ENCODE data around the gene UBE2D3.
"Not testable (repeated sequence)": the region's sequence is repeated elsewhere in the genome, so short reads cannot be mapped to it uniquely, and the experiment has no call there.

Gene UBE2D3

DNA sequence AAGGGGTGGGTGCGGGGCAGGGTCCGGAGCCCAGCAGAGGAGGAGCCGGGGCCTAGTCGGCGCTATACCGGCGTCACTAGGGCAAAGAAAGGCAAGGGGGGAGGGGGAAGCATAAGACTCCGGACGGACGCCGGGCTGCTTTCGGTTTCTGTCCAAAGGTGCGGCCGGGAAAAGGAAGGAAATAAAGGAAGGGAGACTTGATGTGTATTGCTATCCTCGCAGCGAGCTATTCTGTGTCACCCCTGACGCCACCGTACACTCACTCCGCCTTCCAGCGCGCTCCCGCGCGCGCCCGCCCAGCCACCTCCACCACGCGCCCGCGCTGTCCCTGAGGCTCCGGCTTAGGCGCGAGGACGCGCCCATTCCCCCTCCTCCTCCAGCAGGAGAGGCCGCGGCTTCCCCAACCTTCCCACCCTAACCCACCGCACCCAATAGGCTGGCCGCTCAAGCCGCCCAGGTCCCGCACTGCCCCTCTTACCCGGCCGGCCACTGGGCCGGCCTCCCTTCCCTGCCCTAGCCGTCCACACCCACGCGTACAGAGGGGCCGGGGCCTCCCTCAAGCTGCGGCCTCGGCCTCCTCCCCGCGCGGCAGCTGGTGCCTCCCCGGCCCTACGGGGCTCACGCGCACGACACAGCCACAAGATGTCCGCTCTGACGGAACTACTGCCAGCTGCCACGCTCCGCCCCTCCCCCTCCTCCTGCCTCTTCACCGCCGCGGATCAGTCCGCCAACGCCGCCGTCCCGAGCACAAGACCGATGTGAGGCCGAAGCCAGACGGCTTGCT lies at the start of gene UBE2D3:
TSS of gene UBE2D3 (minus strand) at position 662 of the 784 bp plus-strand sequence. CDS start 1,043 bp downstream, outside the sequence.
- no peaks in the 10 kb centered on the region for H3K9me3 Mint-ChIP-seq
- no peaks in the 10 kb centered on the region for H3K27me3 Mint-ChIP-seq
- H3K27ac Mint-ChIP-seq, result no peak within 1 kb of the TSS
- DNase-seq, result peak; percentile 96
- H3K4me1 Mint-ChIP-seq (ENCODE audit: low read depth), result peaks cover 33% of the 10 kb centered on the region
- no peak within 1 kb of the TSS for H3K4me3 Mint-ChIP-seq
- H3K36me3 Mint-ChIP-seq (ENCODE audit: low read depth), result peaks cover 5% of the 10 kb centered on the region

- DNase-seq, result no peak
- Mint-ChIP-seq H3K27me3 (no peaks in the 10 kb centered on the region), H3K36me3 (ENCODE audit: low read depth) (peaks cover 76% of the 10 kb centered on the region), H3K9me3 (peaks cover 2% of the 10 kb centered on the region), H3K4me3 (no peak overlapping the region), H3K4me1 (ENCODE audit: low read depth) (peaks cover 46% of the 10 kb centered on the region), H3K27ac (peak overlapping the region; percentile 19)
These were observed 44.4 kb upstream of the UBE2D3 start for GRCh38 chr4:102871772-102872171.

DNA sequence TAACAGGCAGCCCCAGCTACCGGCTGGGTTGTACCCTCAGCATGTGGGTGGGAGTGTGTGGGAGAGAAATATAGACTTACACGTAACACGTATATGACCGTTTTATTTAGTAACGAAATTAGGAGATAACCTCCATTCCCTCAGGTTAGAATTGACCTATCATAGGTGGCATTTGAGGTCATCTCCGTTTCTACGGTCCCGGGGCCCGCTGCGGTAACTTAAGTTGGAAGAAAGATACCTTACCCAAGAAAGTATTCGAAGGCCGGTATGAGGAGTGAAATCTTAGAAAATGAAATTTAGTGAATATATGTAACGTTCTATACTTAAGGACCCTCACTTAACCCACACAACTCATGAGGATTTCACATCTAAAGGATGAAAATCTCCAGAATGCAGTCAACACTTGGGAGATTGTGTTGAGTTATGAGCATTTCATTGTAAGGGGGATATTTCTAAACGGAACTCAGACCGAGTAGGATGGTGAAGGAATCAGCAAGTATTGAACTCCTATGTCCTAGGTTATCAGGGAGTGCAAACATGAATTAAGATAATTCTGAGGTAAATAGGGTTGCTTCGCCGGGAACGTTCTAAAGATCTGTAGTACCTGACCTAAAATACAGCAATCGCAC lies 42.3 kb upstream of the UBE2D3 start:
- Mint-ChIP-seq H3K9me3 (no peaks in the 10 kb centered on the region), H3K27ac (peak overlapping the region; percentile 99), H3K4me1 (ENCODE audit: low read depth) (peaks cover 62% of the 10 kb centered on the region), H3K4me3 (peak overlapping the region; percentile 85), H3K27me3 (no peaks in the 10 kb centered on the region), H3K36me3 (ENCODE audit: low read depth) (peaks cover 71% of the 10 kb centered on the region)
- no peak for DNase-seq

DNA sequence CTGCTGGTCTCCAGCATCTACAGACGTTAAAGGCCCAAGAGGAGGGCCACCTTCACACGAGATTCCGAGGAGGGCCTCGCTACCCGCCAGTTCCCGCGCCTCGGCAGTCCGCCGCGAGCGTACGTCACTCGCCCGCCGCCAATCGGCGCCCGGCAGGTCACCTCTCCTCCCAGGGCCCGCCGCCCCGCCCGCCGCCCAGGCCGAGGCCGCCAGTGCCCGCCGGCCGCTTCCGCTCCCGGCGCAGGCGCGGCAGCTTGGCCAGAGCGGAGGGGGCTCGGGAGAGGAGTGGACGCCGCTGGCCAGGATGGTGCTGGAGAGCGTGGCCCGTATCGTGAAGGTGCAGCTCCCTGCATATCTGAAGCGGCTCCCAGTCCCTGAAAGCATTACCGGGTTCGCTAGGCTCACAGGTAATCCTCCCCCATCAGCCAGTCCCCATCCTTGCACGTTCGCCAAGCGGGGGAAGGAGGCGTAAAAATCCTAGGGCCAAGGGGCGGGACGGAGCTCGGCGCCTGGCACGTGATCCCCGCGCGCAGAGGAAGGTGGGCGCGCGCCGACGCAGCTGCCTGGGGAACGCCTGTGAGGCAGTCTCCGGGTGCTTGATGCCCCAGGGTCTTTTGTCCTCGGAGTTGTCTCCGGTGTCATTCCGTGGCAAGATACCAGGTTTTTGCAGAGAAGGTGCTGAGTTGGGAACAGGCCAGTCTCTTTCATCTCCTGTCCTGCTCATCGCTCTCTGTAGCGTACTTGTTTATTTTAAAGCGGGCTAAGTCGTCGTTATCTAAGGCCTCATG lies 41.6 kb upstream of the UBE2D3 start, which contains the start of gene CISD2:
TSS of gene CISD2 (plus strand) at position 212 of the 788 bp plus-strand sequence. CDS start at position 305, 93 bp downstream.
- Mint-ChIP-seq H3K36me3 (ENCODE audit: low read depth) (peaks cover 69% of the 10 kb centered on the region), H3K27ac (peak within 1 kb of the TSS; percentile 99), H3K9me3 (no peaks in the 10 kb centered on the region), H3K4me3 (peak within 1 kb of the TSS; percentile 85), H3K4me1 (ENCODE audit: low read depth) (peaks cover 64% of the 10 kb centered on the region), H3K27me3 (no peaks in the 10 kb centered on the region)
- peak; percentile 94 for DNase-seq

GRCh38 chr4:102868153-102868780 lies 40.9 kb upstream of the UBE2D3 start:
- DNase-seq, result peak; percentile 66
- Mint-ChIP-seq H3K9me3 (no peaks in the 10 kb centered on the region), H3K36me3 (ENCODE audit: low read depth) (peaks cover 69% of the 10 kb centered on the region), H3K4me3 (peak overlapping the region; percentile 85), H3K27ac (peak overlapping the region; percentile 99), H3K4me1 (ENCODE audit: low read depth) (peaks cover 60% of the 10 kb centered on the region), H3K27me3 (no peaks in the 10 kb centered on the region)

GRCh38 chr4:102867278-102868152 lies 40.2 kb upstream of the UBE2D3 start:
- Mint-ChIP-seq H3K9me3 (no peaks in the 10 kb centered on the region), H3K27ac (peak overlapping the region; percentile 99), H3K27me3 (no peaks in the 10 kb centered on the region), H3K36me3 (ENCODE audit: low read depth) (peaks cover 69% of the 10 kb centered on the region), H3K4me3 (peak overlapping the region; percentile 85), H3K4me1 (ENCODE audit: low read depth) (peaks cover 56% of the 10 kb centered on the region)
- no peak for DNase-seq

GRCh38 chr4:102865327-102865726 lies 38.0 kb upstream of the UBE2D3 start:
- not testable (repeated sequence) for H3K4me3 Mint-ChIP-seq, H3K27ac Mint-ChIP-seq, H3K9me3 Mint-ChIP-seq, DNase-seq, H3K27me3 Mint-ChIP-seq
- H3K4me1 Mint-ChIP-seq (ENCODE audit: low read depth), result peaks cover 42% of the 10 kb centered on the region
- peaks cover 74% of the 10 kb centered on the region for H3K36me3 Mint-ChIP-seq (ENCODE audit: low read depth)

DNA sequence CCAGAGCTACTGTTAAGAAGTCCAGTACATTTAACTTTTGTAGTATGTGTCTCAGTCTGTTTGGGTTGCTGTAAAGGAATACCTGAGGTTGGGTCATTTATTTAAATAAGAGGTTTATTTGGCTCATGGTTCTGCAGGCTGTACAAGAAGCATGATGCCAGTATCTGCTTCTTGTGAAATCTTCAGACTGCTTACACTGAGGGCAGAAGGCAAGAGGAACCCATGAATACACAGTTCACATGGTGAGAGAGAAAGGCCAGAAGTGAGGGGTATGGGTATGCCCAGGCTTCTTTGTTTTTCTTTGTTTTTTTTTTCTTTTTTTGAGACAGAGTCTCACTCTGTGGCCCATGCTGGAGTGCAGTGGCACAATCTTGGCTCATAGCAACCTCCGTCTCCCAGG lies 35.4 kb upstream of the UBE2D3 start:
- no peak overlapping the region for H3K27ac Mint-ChIP-seq
- peaks cover 69% of the 10 kb centered on the region for H3K36me3 Mint-ChIP-seq (ENCODE audit: low read depth)
- no peak overlapping the region for H3K4me3 Mint-ChIP-seq
- no peak for DNase-seq
- peaks cover 40% of the 10 kb centered on the region for H3K4me1 Mint-ChIP-seq (ENCODE audit: low read depth)
- H3K9me3 Mint-ChIP-seq, result peaks cover 21% of the 10 kb centered on the region
- no peaks in the 10 kb centered on the region for H3K27me3 Mint-ChIP-seq

- peaks cover 62% of the 10 kb centered on the region for H3K36me3 Mint-ChIP-seq (ENCODE audit: low read depth)
- DNase-seq, result no peak
These were observed 34.7 kb upstream of the UBE2D3 start for GRCh38 chr4:102862016-102862415.

DNA sequence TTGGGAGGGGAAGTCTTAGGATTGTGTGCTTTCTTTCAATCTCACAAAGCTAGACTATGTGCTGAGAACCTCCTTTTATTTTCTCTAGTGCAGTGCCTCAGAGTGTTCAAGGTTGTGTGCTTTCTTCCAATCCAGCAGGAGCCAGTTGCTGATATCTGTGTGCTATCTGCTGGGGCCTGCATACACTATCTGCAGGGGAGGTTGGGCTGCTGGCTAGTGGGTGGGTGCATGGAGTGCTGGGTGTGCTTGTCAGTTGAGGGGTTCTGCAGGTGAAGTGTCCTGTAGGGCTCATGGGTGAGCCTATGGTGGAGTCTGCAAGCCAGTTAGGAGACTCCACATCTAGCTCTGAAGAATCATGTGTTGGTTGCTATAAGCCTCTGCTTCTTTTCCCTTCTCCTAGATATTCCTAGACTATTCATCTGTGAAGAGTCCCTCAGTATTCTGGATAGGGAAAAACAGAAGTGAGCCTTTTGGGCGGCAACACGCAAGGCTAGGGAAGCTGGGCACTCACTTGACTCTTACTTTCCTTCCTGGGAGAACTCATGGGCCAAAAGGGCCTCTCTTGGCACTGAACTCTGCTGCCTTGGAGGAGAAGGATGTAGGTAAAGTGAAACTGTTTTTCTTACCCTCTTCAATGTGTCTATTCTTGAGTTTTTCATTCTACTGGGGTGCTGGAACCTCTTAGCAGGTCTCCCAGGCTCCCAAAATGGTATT lies 33.4 kb upstream of the UBE2D3 start:
- H3K27ac Mint-ChIP-seq, result no peak overlapping the region
- H3K4me1 Mint-ChIP-seq (ENCODE audit: low read depth), result peaks cover 22% of the 10 kb centered on the region
- DNase-seq, result no peak
- peaks cover 21% of the 10 kb centered on the region for H3K9me3 Mint-ChIP-seq
- H3K27me3 Mint-ChIP-seq, result no peaks in the 10 kb centered on the region
- H3K4me3 Mint-ChIP-seq, result no peak overlapping the region
- H3K36me3 Mint-ChIP-seq (ENCODE audit: low read depth), result peaks cover 52% of the 10 kb centered on the region

More at GRCh38 chr4:102862016-102862415, 34.7 kb upstream of the UBE2D3 start:
- no peak overlapping the region for H3K4me3 Mint-ChIP-seq
- H3K9me3 Mint-ChIP-seq, result peaks cover 21% of the 10 kb centered on the region
- no peaks in the 10 kb centered on the region for H3K27me3 Mint-ChIP-seq
- no peak overlapping the region for H3K27ac Mint-ChIP-seq
- peaks cover 33% of the 10 kb centered on the region for H3K4me1 Mint-ChIP-seq (ENCODE audit: low read depth)

DNA sequence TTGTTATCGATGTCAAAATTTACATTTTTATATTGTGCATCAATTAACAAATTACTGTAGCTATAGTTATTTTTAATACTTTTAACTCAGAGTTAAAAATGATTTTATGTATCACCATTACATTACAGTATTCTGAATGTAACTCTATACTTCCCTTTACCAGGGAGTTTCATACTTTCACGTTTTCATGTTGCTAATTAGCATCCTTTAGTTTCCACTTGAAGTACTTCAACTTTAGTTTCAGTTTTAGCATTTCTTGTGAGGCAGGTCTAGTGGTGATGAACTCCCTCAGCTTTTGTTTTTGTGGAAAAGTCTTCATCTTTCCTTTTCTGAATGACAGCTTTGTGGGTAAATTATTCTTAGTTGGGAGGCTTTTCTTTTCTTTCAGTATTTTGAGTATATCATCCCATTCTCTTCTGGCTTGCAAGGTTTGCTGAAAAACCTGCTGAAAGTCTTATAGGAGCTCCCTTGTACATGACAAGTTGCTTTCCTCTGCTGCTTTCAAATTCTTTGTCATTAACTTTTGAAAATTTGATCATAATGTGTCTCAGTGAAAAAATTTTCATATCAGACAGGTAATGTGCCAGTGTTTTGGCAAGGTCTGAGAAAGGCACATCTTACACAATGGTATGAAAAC lies 31.6 kb upstream of the UBE2D3 start:
- no peaks in the 10 kb centered on the region for H3K27me3 Mint-ChIP-seq
- DNase-seq, result no peak
- peaks cover 5% of the 10 kb centered on the region for H3K4me1 Mint-ChIP-seq (ENCODE audit: low read depth)
- no peak overlapping the region for H3K4me3 Mint-ChIP-seq
- H3K9me3 Mint-ChIP-seq, result peaks cover 21% of the 10 kb centered on the region
- H3K36me3 Mint-ChIP-seq (ENCODE audit: low read depth), result peaks cover 41% of the 10 kb centered on the region
- H3K27ac Mint-ChIP-seq, result no peak overlapping the region

GRCh38 chr4:102850370-102850769 lies 23.0 kb upstream of the UBE2D3 start:
- Mint-ChIP-seq H3K9me3 (no peaks in the 10 kb centered on the region), H3K4me1 (ENCODE audit: low read depth) (peaks cover 7% of the 10 kb centered on the region), H3K36me3 (ENCODE audit: low read depth) (peaks cover 5% of the 10 kb centered on the region), H3K27me3 (no peaks in the 10 kb centered on the region), H3K27ac (no peak overlapping the region), H3K4me3 (no peak overlapping the region)
- DNase-seq, result no peak
